Colon (tissue), 2 donors: ENCODE data around the gene ACSS3.

Experiments
- FAIRE-seq: peaks from 2 replicates; lab custom pipeline; 2012; peaks lifted over from hg19 to GRCh38; lab: Jason Lieb, UNC
- donor health status: control.
- donor health status: control.

Gene ACSS3

DNA sequence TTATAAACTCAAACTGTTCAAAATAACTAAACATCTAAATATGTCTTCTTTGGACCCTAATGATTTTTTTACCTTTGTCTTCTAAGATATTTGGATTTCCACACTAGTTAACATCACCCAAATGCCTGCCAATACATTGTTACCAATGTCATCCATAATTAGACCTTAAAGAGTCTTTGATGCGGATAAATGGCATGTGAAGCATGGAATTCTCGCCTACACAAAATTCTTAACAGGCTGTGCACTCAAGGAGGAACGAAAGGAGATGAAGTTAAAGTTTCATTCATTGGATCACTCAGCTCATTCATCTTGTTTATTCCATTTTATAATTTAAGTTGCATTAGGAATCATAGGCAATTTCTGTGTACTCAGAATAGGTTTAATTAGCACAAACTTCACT, 219.7 kb downstream of the ACSS3 start:
- no peak for FAIRE-seq

DNA sequence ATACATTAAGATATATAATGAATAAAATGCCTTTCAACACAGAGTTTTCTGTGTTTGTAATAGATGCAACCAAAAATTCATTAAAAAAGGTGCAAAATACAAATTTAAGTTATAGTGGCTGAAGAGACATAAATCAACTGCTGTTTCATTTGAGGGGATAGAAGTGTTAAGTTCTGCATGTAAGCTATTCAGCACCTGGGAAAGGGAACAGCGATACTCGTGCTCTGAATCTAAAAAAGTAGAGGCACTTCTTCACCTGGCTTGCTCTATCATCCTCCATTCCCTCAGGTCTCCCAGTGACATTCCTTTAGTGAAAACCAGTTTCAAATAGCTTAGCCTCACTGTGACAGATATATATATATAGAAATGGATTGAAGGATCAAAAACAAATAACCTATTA, 222.6 kb downstream of the ACSS3 start:
- no peak for FAIRE-seq

DNA sequence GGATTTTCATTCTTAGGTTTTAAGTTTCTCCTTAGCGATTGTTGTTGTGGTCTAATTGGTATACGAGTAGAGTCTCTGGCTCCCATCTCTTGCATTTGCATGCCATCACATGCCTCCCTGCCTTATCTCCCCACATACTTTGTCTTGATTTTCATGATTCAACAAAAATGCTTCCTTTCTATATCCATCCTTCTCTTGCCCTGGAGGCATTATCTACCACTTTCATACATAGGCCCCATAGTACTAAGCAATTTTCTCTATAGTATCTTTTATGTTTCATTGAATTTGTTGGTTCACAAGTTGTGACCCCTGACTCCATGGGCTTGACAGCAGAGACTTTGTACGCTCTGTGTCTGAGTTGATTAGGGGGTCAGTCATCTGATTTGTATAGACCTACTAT, 226.1 kb downstream of the ACSS3 start:
- FAIRE-seq: no peak
